AG09309 (cell line): ENCODE results near the gene NATD1.

Source experiments
- DNase-seq: peaks from one replicate; pipeline ENCODE4 v3.0.0-alpha.2; 2010; ENCODE audit warnings: low read depth
- H3K4me3 ChIP-seq: 2 replicates; pipeline ENCODE4 v1.5.1; 2011; ENCODE audit warnings: mild to moderate bottlenecking, low read depth, low read length, moderate library complexity; ENCODE audit not compliant: control insufficient read depth
- CTCF ChIP-seq: IDR thresholded peaks from 2 replicates; pipeline ENCODE4 v1.5.1; 2011; ENCODE audit warnings: mild to moderate bottlenecking, low read depth, low read length, inconsistent platforms; ENCODE audit not compliant: insufficient read depth, control insufficient read depth; ENCODE audit errors: missing control alignments

The NATD1 gene

GRCh38 chr17:21263376-21263775, 10.2 kb upstream of the NATD1 start:
- peak; percentile 78 for DNase-seq
- no peak for TF ChIP-seq CTCF
- H3K4me3 ChIP-seq = no peak overlapping the region

GRCh38 chr17:21262259-21262993, 9.2 kb upstream of the NATD1 start:
- TF ChIP-seq CTCF = no peak
- H3K4me3 ChIP-seq = no peak overlapping the region
- DNase-seq = no peak

GRCh38 chr17:21258593-21258992, 5.4 kb upstream of the NATD1 start:
- H3K4me3 ChIP-seq = no peak overlapping the region
- no peak for DNase-seq
- no peak for TF ChIP-seq CTCF

- peak overlapping the region; percentile 61 for H3K4me3 ChIP-seq
- no peak for TF ChIP-seq CTCF
- DNase-seq = no peak
These were observed 634 bp upstream of the NATD1 start for GRCh38 chr17:21253646-21254441.

GRCh38 chr17:21252289-21252795, 868 bp downstream of the NATD1 start:
- peak overlapping the region; percentile 61 for H3K4me3 ChIP-seq
- DNase-seq = no peak
- TF ChIP-seq CTCF = no peak

- H3K4me3 ChIP-seq = no peak overlapping the region
- DNase-seq = no peak
- no peak for TF ChIP-seq CTCF
These were observed 1.7 kb downstream of the NATD1 start for GRCh38 chr17:21251337-21252010.
